ENCODE data around the gene MSLN.

MSLN gene

GRCh38 chr16:794853-795466 is 34.4 kb downstream of the MSLN start:
- DNase-seq, result peak; percentile 58

GRCh38 chr16:795580-796229 is 35.2 kb downstream of the MSLN start:
- no peak for DNase-seq

GRCh38 chr16:796296-797119 is 36.0 kb downstream of the MSLN start:
- DNase-seq, result no peak

- DNase-seq, result no peak
These were observed 36.5 kb downstream of the MSLN start for GRCh38 chr16:797120-797420.

- DNase-seq, result no peak
These were observed 37.2 kb downstream of the MSLN start for GRCh38 chr16:797686-798085.

- DNase-seq, result no peak
These were observed 38.1 kb downstream of the MSLN start for GRCh38 chr16:798666-799065.

GRCh38 chr16:799111-799947 is 38.8 kb downstream of the MSLN start:
- DNase-seq, result no peak

- peak; percentile 74 for DNase-seq
These were observed 39.7 kb downstream of the MSLN start, which contains the start of gene GNG13 for GRCh38 chr16:799948-800833. TSS of gene GNG13 (minus strand) at chr16:800734. CDS start at chr16:799077, 1,657 bp downstream.

GRCh38 chr16:800834-801511 is 40.4 kb downstream of the MSLN start:
- DNase-seq, result no peak

GRCh38 chr16:801584-802363 is 41.2 kb downstream of the MSLN start:
- no peak for DNase-seq

GRCh38 chr16:802461-802860 is 41.9 kb downstream of the MSLN start:
- no peak for DNase-seq

GRCh38 chr16:802914-803753 is 42.6 kb downstream of the MSLN start:
- DNase-seq, result no peak

GRCh38 chr16:803754-804080 is 43.2 kb downstream of the MSLN start:
- no peak for DNase-seq

GRCh38 chr16:804193-805048 is 43.9 kb downstream of the MSLN start:
- DNase-seq, result no peak

GRCh38 chr16:805474-805873 is 44.9 kb downstream of the MSLN start:
- DNase-seq, result no peak

- peak; percentile 96 for DNase-seq
These were observed 47.0 kb downstream of the MSLN start for GRCh38 chr16:807347-808084.

GRCh38 chr16:808085-808386 is 47.5 kb downstream of the MSLN start:
- no peak for DNase-seq

- peak; percentile 75 for DNase-seq
These were observed 52.8 kb downstream of the MSLN start for GRCh38 chr16:813204-813915.
